Right atrium auricular region (tissue), 2 donors: Measurements from ENCODE around the gene PPHLN1. TPM values are rescaled to one million over a fixed set of nuclear protein-coding genes. Genes with fewer than 3 reads are reported as not detected.

Source experiments
- DNase-seq: peaks from one replicate; pipeline ENCODE4 v3.0.0-alpha.2; 2019; ENCODE audit warnings: low spot score
- H3K27ac ChIP-seq, 2 donors: fragments of 200-600 bp; sonication (generic); 1 replicate in 1 of 2; 2 replicates in 1 of 2; pipeline ENCODE4 v1.5.1; 2016 to 2019
- H3K27me3 ChIP-seq, 2 donors: fragments of 200-600 bp; sonication (generic); one replicate each; pipeline versions ENCODE4 v1.5.1 to v1.6.0; 2017 to 2019
- H3K36me3 ChIP-seq: fragments of 200-600 bp; sonication (generic); one replicate; pipeline ENCODE4 v1.5.1; 2016
- H3K4me1 ChIP-seq, 2 donors: fragments of 200-600 bp; sonication (generic); one replicate each; pipeline versions ENCODE4 v1.5.1 to v1.6.0; 2017 to 2019
- H3K4me3 ChIP-seq, 2 donors: fragments of 200-600 bp; sonication (generic); 1 replicate in 1 of 2; 2 replicates in 1 of 2; pipeline ENCODE4 v1.5.1; 2017 to 2019; ENCODE audit warnings: mild to moderate bottlenecking in 1 of 2, moderate library complexity in 1 of 2
- H3K9me3 ChIP-seq, 2 donors: fragments of 200-600 bp; sonication (generic); one replicate each; pipeline ENCODE4 v1.5.1; 2019
- CTCF ChIP-seq, 2 donors: fragments of 200-600 bp; sonication (generic); IDR thresholded peaks; one replicate each; pipeline ENCODE4 v1.5.1; 2019; ENCODE audit warnings: antibody characterized with exemption in 2 of 2
- microRNA-seq, 2 donors: library from miRNA; unstranded; fragments of <30 nt; microRNA quantifications; one replicate each; pipeline ENCODE4, GENCODE V29; 2016 to 2017; ENCODE audit warnings: borderline number of aligned reads in 2 of 2, borderline replicate concordance in 1 of 2
- total RNA-seq, 2 donors: library from RNA; depleted of rRNA; stranded (reverse); fragments of >200 nt; gene quantifications; one replicate each; pipeline ENCODE4 v1.1.0, GENCODE V29; 2016

PPHLN1 gene
- total RNA-seq, 2 donors from 2014 or later, result 36.6 to 46.6 TPM

GRCh38 chr12:42486407-42486806 lies 160.4 kb downstream of the PPHLN1 start:
- no peak for DNase-seq
- TF ChIP-seq CTCF (IDR thresholded peaks at IDR 0.05), result no peak
- no peak overlapping the region for H3K27ac ChIP-seq
- H3K4me3 ChIP-seq, result no peak overlapping the region
- H3K36me3 ChIP-seq, result no peaks in the 10 kb centered on the region
- H3K9me3 ChIP-seq, result no peaks in the 10 kb centered on the region
- H3K4me1 ChIP-seq, result peaks cover 0 to 20% of the 10 kb centered on the region in 2 donors
- H3K27me3 ChIP-seq, result no peaks in the 10 kb centered on the region

- no peaks in the 10 kb centered on the region for H3K9me3 ChIP-seq
- no peak overlapping the region for H3K27ac ChIP-seq
- H3K27me3 ChIP-seq, result no peaks in the 10 kb centered on the region
- H3K36me3 ChIP-seq, result no peaks in the 10 kb centered on the region
- DNase-seq, result no peak
- H3K4me3 ChIP-seq, result no peak overlapping the region
- no peak for TF ChIP-seq CTCF (IDR thresholded peaks at IDR 0.05)
- peaks cover 0 to 9% of the 10 kb centered on the region in 2 donors for H3K4me1 ChIP-seq
Observed at GRCh38 chr12:42490261-42490842, 164.4 kb downstream of the PPHLN1 start.

Small RNA genes lying within 50 kb of the gene (microRNA-seq; reads per million reads assigned to microRNA genes)
- gene MIR7851, result 0 to 2.1 reads per million in 2 donors

Other genes starting within 250 kb of the PPHLN1 start
- gene GXYLT1, start 181.3 kb upstream of the PPHLN1 start, total RNA-seq, result 1 to 10 TPM; 5.9 TPM
- 10 to 100 TPM; 54.3 to 63.2 TPM for gene YAF2, start 87.9 kb upstream of the PPHLN1 start, total RNA-seq
- 10 to 100 TPM; 22.7 to 50.2 TPM for gene ZCRB1, start 73 bp upstream of the PPHLN1 start, total RNA-seq